Stimulated activated CD8-positive, alpha-beta memory T cell treated with anti-CD3 and anti-CD28 coated beads, Interleukin-4, amount 100 ng/mL, for 1 hour (primary cell): ENCODE measurements around the gene MED13L.

Source experiments
- DNase-seq, 2 donors: peaks; one replicate each; pipeline ENCODE4 v3.0.0-alpha.2; 2020; ENCODE audit warnings: low read depth in 2 of 2, low spot score in 1 of 2

The MED13L gene

DNA sequence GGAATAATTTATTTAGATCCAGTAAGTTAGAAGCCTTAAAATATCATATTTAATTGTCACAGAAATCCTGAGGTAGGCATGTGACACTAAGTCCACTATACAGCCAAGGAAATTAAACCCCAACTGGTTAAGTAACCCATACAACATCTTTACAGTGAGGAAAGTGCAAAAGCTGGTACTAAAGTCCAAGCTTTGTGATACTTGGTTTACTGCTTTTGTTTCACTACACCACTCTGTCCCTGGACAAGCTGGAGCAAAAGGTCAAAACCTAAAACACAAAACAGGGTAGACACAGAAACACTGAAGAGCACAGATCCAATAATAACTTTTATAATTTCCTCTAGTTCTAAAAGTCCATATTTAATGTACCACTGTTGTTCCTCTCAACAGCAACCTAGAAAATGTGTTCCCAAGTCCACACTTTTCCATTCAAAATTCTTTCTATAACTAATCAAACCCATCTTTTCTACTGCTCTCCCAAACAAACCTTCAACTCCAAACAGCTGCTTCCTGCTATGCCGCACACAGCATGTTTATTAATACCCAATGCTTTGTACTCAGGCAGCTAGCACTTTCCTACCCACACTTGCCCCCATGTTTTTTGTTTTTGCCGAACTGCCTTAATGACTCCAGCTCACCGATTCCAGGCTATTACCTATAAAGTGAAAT lies 90.9 kb downstream of the MED13L start:
- no peak for DNase-seq

DNA sequence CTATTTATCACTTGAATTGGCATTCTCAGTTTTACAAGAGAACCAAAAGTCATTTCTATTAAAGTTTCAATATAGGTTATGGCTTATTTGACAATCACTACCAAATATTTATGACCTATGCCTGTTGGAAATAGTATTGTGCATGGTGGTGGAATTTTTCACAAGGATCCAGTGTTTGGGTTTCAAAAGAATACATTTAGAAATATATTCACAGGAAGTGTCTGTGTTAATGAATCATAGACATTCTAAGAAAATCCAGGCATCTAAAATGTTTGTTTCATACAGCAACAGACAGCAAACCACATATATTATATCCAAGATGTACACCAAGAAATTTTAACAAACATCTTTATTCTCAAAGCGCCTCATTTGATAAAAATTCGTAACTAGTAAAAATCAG lies 92.7 kb downstream of the MED13L start:
- no peak for DNase-seq

DNA sequence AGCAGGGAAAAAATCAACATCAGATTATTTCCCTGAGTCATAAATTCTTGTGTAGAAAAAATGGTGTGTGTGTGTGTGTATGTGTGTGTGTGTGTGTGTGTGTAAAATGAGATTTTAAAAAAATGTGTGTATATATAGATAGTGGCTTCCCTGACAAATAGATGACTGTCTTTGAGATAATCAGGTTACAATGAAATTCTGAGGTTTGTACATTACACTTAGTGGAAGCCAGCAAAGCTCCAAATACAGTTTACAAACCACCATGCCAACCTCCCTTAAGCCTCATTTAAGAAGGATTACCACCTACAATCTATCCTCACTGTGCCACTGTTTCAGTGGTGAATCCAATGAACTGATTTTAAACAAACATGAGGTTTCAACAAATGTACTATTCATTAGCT lies 93.8 kb downstream of the MED13L start:
- no peak for DNase-seq

DNA sequence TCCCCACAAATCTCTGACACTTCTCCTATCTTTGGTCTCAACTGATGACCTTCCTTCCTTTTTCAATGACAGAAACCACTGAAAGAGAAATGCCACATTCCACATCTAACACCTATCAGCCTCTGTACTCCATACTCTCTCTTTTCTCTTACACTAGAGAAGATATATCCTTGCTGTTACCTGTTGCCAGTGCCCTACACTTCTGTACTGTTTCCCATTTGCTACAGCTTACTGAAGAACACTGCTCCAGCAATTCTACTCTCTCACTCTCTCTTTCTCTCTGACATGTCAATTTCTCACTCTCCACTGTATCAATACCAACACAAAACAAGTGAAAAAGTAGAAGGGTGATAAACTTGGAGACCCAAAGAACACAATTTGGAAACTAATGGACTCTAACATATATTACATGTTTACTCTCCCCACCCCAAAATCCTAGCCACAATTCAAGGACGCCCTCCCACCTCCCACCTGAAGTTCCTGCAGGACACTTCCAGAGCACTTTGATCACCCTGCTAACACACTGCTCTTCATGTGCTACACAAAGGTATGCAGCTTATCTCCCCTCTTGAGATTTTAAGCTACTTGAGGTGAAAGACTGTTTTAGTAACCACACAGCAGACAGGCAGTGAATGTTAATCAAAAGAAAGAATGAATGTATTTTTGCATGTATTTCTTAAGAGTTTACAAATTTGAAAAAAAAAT lies 95.0 kb downstream of the MED13L start:
- no peak for DNase-seq

DNA sequence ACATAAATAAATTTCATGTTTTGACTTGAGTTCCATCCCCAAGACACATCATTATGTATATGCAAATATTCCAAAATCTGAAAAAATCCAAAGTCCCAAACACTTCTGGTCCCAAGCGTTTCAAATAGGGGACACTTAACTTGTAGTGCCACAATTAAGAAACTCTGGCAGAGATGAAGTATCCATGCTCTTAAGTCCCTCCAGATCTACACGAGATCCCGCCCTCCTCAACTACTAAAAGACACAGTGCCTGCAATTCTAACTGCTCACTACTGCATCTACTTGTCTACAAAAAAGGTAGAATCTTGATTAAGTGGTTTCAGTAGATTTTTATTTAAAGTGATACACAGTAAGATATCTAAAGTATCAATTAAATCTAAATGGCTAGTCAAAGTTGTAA lies 97.0 kb downstream of the MED13L start:
- no peak for DNase-seq

DNA sequence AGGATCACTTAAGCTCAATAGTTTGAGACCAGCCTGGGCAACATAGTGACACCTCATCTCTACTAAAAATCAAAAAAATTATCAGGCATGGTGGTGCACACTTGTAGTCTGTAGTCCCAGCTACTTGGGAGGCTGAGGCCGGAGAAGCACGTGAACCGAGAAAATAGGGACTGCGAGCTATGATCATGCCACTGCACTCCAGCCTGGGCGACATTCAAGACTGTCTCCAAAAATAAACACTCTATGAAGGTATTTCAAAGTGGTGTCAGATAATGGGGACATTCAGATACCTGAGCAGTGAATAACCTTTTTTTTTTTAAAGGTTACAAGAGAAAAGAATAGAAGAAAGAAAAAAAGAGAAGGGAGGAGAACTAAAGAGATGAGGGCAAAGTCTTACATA lies 98.1 kb downstream of the MED13L start:
- no peak for DNase-seq

DNA sequence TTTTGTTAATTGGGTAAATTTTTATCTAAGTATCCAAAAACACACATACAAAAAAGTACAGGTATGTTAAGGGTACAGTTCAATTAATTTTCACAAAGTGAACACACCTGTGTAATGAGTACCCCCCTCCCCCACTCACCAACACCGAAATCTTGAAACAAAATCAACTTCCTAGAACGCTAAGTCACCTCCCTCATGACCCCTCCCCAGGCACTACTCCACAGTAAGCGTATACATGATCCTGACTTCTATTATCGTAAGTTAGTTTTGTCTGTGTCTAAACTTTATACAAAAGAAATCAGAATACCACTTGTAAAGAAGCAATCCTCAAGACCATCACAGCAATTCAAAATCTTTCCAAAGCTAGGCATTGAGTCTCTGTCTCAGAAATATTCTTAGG lies 100.5 kb downstream of the MED13L start:
- no peak for DNase-seq

DNA sequence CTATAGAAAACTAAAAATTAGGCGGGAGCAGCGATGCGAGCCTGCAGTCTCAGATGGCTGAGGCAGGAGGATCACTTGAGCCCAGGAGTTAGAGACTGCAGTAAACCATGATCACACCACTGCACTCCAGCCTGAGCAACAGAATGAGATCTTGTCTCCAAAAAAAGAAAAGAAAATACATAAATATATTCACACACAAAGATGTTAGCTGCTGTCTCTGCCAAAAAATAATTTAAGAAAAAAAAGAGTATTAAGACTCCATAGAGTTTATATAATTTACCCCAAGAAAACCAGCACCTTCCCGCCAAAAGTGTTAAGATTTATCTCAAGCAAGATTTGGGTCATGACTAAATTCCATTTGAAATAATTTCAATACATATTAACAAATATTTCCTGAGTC lies 102.6 kb downstream of the MED13L start:
- no peak for DNase-seq

DNA sequence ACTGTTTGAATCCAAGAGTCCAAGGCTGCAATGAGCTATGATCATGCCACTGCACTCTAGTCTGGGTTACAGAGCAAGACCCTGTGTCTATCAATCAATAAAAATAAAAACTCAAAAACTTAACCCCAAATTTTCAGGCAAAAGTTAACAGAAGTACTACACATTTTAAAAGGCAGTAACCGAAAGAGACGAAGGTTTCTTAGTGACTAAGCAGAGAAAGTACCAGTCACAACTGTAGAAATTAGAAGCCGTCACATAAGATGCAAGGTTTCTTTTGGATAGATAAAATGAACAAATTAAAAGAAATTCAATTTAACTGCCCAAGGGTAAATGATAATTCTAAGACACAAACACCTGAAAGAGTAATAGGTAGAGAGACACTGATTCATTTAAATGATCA lies 103.5 kb downstream of the MED13L start:
- DNase-seq, result no peak

DNA sequence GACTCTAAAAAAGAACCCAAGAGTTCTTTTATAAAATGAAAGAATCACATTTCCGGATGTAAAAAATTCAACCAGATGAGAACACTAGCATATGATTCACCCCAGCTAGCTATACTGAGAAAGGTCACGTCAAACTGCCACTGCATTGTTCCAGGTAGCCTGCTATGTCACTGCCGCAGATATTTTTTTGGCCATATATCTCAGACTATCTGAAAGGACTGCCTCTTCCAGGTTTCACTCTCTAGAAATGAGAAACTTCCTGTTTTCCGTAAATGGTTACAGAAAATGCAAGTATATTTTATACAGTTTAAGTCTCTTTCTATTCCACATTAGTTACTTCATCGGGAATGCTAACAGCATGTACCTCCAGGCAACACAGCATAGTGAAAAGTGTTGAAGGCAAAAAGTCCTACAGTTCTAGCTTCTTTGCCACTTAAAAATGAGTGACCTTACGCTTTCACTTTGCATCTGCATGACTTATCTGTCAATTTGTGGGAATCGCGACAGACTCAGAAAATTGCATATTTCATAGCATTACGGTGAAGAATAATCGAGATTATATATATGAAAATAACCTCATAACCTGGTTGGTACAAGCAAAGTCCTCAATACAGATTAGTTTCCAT lies 105.2 kb downstream of the MED13L start:
- no peak for DNase-seq

DNA sequence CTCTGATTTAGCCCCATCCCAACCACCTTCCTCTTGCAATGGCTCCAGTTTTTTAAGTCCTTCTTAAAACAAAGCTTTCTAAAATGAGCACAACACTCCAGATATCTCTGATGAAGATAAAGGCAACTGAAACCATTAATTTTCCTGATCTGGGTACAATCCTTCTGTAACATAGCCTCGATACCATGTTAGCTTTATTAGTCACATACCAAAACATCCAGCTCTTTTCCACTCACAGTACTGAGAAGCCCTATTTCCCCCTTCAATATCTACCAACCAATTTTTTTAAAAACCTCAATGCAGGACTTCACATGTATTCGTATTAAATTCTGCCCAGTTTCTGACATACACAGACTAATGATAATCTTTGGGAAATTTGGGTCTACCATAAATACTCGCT lies 105.9 kb downstream of the MED13L start:
- DNase-seq, result no peak

DNA sequence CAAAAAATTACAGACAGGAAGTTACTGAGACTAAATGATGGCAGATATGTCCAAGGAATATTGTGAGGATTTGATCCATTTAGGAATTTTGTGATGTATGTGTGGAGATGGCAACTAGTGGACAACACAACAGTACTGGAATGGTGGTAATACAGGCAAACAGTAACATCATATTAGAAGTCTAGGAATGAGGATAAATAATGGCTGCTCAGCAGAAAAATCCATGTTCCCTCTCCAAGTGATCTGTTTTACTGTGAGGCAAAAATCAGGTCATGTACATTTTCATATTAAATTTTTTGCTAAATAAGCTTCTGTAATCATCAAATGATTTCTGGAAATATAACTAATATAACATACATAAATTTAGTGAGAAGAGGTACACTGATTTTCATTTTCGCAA lies 108.4 kb downstream of the MED13L start:
- no peak for DNase-seq

DNA sequence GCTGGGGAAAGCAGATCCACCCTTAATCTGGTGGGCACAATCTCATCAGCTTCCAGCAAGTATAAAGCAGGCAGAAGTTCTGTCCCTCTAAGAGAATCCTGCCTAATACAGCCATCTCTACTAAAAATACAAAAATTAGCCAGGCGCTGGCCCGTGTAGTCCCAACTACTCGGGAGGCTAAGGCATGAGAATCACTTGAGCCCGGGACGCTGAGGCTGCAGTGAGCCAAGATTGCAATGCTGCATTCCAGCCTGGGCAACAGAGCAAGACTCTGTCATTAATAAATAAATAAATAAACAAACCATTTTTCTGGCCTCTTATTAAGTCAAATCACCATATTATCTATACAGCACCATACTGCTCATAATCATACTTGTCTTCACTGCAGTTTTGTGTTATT lies 111.2 kb downstream of the MED13L start:
- DNase-seq, result no peak

DNA sequence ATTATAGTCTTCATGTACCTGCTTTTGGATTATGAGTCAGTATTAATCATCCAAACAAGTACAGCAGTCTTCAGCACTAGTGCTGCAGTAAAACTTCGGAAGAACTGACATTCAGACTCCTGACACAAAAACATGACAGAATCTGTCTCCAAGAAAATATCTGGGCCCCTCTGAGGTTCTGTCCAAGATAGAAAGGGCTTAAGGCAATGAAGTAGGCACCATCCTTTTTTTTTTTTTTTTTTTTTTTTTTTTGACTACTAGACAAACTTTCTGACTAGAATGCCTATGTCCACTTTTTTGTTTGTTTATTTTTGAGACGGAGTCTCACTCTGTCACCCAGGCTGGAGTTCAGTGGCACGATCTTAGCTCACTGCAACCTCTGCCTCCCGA lies 112.5 kb downstream of the MED13L start:
- no peak for DNase-seq

DNA sequence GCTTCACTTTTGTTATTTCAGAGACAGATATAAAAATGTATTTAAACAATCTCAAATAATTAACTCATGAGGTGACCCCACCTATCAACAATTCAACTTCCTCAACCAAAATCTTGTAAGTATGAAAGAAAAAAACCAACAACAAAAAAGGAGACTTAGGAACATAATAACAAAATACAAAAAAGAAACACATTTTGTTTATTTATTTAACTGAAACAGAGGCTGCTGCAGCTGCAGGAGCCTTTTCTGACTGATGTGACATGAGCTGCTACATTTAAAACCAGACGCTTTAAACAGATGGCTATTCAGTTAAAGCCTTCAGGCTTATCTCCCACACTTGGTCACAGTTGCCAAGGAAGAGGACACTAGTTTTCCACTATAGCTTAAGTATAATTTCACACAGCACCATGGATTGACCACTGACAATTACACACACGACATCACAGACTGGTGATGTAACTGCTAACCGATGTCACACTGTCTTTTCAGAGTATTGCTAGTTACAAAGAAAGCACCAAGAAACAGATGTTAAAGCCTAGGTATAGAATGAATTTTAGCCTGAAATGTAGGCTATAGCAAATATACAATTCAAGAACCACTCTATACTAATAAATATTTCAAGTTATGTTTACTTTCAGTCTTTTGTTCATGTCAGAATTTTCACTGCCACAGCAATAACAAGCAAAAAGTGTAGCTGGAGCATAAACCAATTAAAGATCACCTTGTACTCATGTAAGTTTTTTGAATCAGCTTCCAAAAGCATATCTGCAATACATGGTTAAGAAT lies 113.0 kb downstream of the MED13L start:
- DNase-seq, result no peak

DNA sequence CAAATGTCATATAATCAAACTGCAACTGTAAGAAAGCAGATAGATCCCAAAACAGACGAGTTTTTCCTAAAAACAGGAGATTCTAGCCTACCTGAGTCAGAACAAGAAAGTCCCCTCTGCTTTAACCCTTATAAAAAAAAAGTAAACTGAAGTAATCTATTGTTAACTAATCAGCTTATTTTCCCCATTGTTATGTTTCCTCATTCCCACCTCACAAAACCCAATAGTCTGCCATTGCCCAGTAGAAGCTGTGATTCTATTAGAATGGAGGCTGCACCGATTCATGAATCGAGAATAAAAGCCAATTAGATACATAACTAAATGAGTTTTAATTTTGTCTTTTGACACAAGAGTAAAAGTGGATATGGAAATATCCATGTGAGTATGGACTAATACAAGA lies 115.4 kb downstream of the MED13L start:
- DNase-seq, result no peak

DNA sequence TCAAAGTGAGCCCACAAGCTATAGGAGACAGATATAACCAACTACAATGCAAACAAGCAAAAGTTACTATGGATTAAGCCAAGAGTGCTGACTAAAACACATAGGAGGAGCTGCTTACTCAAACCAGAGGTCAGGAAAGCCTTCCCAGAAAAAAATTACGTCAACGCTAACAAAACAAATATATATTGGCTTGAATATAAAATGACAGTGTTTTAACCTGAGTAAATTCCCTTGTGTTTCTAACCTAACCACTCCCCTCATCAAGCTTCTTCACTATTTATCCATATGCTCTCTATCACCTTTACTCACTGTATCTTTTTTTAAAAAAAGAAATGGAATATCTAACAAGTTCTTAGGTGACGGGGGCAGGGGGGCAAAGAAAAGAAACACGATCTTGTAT lies 115.9 kb downstream of the MED13L start:
- DNase-seq, result no peak

DNA sequence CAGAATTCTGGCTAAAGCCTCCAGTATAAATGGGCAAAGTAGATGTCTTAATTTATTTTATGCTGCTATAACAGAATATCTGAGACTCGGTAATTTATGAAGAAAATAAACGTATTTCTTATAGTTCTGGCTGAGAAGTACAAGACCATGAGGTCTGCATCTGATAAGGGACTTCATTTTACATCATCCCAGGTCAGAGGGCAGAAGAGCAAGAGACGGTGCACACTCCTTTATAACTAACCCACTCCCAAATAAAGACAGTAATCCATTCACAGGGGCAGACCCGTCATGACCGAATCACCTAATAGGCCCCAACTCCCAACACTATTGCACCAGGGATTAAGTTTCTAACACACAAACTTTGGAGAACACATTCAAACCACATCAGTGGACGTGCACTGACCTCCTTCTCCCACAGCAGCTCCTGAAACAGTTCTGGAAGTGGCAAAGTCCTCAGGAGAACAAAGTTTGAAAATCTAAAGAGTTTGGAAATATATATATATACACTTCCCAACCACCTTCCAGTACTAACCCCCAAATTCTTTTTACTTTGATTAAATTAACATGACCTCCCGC lies 116.5 kb downstream of the MED13L start:
- DNase-seq, result no peak

DNA sequence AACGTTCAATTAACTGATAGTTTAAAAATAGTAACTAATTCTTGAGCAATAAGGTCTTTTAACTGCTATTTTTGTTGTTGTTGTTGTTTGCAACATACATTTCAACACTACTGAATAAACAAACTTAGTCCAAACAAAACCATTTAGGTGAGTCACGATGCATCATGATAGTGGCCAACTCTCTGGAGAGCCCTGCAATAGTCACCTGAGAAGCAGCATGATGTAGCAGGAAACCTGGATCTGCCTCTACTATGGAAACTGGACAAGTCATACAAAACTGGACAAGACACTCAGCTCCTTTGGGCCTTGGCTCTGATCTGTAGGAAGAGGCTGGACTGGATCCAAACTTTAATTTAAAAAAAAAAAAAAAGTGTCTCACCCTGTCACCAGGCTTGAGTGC lies 117.3 kb downstream of the MED13L start:
- DNase-seq, result no peak

DNA sequence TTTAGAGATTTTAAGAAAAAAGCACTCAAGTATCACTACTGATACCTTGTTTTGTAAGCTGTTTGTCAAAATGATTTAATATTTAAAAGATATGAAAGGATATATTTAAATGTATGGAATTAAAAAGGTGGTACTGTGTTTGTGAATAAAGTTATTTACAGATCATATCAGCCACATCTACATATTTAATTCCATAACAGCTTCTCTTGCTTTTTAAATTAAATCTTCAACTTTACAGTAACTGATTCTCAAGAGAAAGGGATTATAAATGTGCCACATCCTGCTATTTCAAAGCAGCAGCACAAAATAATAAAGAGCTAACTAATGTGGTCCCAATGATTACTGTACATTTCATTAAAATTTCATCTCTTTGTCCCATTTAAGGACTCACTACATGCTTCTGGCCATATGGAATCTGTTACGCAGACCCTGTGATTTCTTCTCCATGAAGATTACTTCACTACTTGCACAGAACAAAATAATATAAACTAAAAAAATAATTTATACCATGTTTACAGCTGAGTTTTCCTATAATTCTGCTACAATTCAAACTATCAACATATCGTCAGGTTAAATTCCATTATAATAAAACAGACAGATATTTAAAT lies 117.8 kb downstream of the MED13L start:
- no peak for DNase-seq

DNA sequence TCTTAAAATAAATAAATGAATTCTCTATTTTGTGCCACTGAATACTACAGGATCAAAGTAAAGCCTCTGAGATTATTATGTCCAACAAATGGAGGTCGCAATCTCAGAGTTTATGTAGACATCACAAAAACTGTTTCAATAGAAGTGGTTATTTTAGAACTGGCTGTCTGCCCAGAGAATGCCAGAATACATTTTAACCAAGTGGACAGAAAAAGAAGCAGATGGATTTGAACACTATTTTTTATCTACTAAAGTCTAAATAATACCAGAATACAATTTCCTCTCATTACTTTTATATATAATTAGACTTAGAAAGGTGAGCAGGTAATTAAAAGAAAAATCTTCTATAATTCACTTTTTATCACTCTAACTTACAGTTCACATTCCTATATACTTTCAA lies 118.3 kb downstream of the MED13L start:
- no peak for DNase-seq
